Measurements from ENCODE around the gene AOPEP.

GRCh38 chr9:94680621-94681020 is 45.9 kb upstream of the AOPEP start:
- TF ChIP-seq CTCF (IDR thresholded peaks at IDR 0.05; ENCODE audit: insufficient read depth, low read depth, low read length): no peak
- TF ChIP-seq EZH2 (IDR thresholded peaks at IDR 0.05; ENCODE audit: insufficient read depth, low read length): no peak

Data from astrocyte (in vitro differentiated cells and primary cell).